Natural killer cell (primary cell): ENCODE data around the gene DBN1. TPM values are rescaled to one million over a fixed set of nuclear protein-coding genes. Genes with fewer than 3 reads are reported as not detected.

Source experiments
- ATAC-seq, 3 donors: fragments of 150-1000 bp in 2 of 3; fragments of 200-7000 bp in 1 of 3; cut with Tn5 transposase; 1 replicate in 1 of 3; 2 replicates in 2 of 3; pipeline ENCODE4 v1.10.0; 2021; ENCODE audit warnings: mild to moderate bottlenecking in 2 of 3, moderate library complexity in 2 of 3
- DNase-seq, 2 donors: peaks; one replicate each; pipeline versions ENCODE4 v3.0.0 to v3.0.0-alpha.2; 2013 to 2021; ENCODE audit warnings: mixed read lengths in 1 of 2
- H3K27ac ChIP-seq: one replicate; pipeline ENCODE4 v1.5.1; 2013; ENCODE audit warnings: mild to moderate bottlenecking, low read length
- H3K27me3 ChIP-seq: one replicate; pipeline ENCODE4 v1.6.1; 2013; ENCODE audit warnings: low read length; ENCODE audit not compliant: control insufficient read depth, insufficient read depth
- H3K36me3 ChIP-seq: one replicate; pipeline ENCODE4 v1.6.1; 2013; ENCODE audit warnings: low read length; ENCODE audit not compliant: control insufficient read depth, insufficient read depth
- H3K4me1 ChIP-seq: one replicate; pipeline ENCODE4 v1.6.1; 2013; ENCODE audit warnings: low read length; ENCODE audit not compliant: control insufficient read depth, insufficient read depth
- H3K4me3 ChIP-seq: one replicate; pipeline ENCODE4 v1.5.1; 2013; ENCODE audit warnings: low read length
- H3K9me3 ChIP-seq: one replicate; pipeline ENCODE4 v1.6.1; 2013; ENCODE audit warnings: low read length; ENCODE audit not compliant: control insufficient read depth, insufficient read depth
- H3K27ac Mint-ChIP-seq, 2 donors: one replicate each; pipeline ENCODE4 v1.8.0; 2022; ENCODE audit warnings: mild to moderate bottlenecking in 2 of 2, mixed read lengths in 2 of 2, moderate library complexity in 1 of 2
- H3K27me3 Mint-ChIP-seq, 2 donors: one replicate each; pipeline ENCODE4 v1.8.0; 2022; ENCODE audit warnings: low read depth in 2 of 2, mixed read lengths in 2 of 2
- H3K36me3 Mint-ChIP-seq: one replicate; pipeline ENCODE4 v1.8.0; 2022; ENCODE audit warnings: mixed read lengths
- H3K4me1 Mint-ChIP-seq, 2 donors: one replicate each; pipeline ENCODE4 v1.8.0; 2022; ENCODE audit warnings: mixed read lengths in 2 of 2
- H3K4me3 Mint-ChIP-seq: one replicate; pipeline ENCODE4 v1.8.0; 2022; ENCODE audit warnings: mild to moderate bottlenecking, moderate library complexity, mixed read lengths
- H3K9me3 Mint-ChIP-seq, 2 donors: one replicate each; pipeline ENCODE4 v1.8.0; 2022; ENCODE audit warnings: mixed read lengths in 2 of 2
- WGBS: methylation state at CpG from one replicate; pipeline ENCODE4 v1.1.7; 2013; ENCODE audit warnings: missing lambda C conversion rate; ENCODE audit not compliant: insufficient coverage; 5-methylcytosine and 5-hydroxymethylcytosine counted together
- intact Hi-C: fragments of 100-400 bp; cut with micrococcal nuclease; formaldehyde crosslinking; loops from one replicate; pipeline ENCODE4 v1.14.2; 2022
- total RNA-seq, 4 donors: library from RNA; stranded (reverse); fragments of 120-200 nt in 1 of 4; gene quantifications; one replicate each; pipeline versions ENCODE4 v1.2.3 to v1.2.4, GENCODE V29; 2013 to 2022
- TF ChIP-seq, protein P1 (sequence below): fragments of 200-600 bp; IDR thresholded peaks from one replicate; pipeline ENCODE4 v1.8.0; 2022; ENCODE audit warnings: antibody characterized with exemption

The DBN1 gene
- total RNA-seq, 3 donors from 2014 or later (not counting 1 experiment from before 2014, with no cell fraction given) = 13.7 to 25.2 (median 15.0) TPM

DNA sequence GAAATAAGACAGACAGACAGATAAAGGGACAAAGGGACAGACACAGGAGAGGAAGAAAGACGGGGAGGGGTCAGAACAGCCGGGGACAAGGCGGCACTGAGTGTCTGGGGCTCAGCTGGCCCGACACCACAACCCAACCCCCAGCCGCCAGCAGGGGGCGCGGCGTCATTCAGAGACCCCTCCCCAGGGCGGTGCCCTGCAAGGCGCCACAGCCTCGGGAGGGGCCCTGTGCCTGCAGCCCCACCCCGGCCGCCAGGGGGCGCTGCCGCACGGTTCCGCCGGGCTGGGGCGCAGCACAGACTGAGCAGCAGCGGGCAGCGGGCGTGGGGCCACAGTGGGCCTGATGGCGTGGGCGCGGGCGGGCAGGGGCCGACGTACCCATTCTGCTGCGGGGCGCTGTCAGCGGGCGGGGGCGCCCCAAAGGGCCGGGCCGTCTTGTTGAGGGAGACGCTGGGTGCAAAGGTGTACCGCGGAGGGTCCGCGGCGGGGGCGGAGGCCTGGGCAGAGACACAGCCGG, 18.1 kb upstream of the DBN1 start:
- H3K4me1 ChIP-seq = peaks cover 37% of the 10 kb centered on the region
- H3K36me3 ChIP-seq = no peaks in the 10 kb centered on the region
- peak in 1 of 3 donors; percentile 17 for ATAC-seq
- Mint-ChIP-seq H3K27ac (peak overlapping the region in 1 of 2 donors; percentile 45), H3K27me3 (no peaks in the 10 kb centered on the region), H3K4me1 (peaks cover 0 to 32% of the 10 kb centered on the region in 2 donors), H3K4me3 (no peak overlapping the region), H3K9me3 (no peaks in the 10 kb centered on the region), H3K36me3 (no peaks in the 10 kb centered on the region)
- TF ChIP-seq, protein P1, sequence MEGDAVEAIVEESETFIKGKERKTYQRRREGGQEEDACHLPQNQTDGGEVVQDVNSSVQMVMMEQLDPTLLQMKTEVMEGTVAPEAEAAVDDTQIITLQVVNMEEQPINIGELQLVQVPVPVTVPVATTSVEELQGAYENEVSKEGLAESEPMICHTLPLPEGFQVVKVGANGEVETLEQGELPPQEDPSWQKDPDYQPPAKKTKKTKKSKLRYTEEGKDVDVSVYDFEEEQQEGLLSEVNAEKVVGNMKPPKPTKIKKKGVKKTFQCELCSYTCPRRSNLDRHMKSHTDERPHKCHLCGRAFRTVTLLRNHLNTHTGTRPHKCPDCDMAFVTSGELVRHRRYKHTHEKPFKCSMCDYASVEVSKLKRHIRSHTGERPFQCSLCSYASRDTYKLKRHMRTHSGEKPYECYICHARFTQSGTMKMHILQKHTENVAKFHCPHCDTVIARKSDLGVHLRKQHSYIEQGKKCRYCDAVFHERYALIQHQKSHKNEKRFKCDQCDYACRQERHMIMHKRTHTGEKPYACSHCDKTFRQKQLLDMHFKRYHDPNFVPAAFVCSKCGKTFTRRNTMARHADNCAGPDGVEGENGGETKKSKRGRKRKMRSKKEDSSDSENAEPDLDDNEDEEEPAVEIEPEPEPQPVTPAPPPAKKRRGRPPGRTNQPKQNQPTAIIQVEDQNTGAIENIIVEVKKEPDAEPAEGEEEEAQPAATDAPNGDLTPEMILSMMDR = no peak
- H3K9me3 ChIP-seq = no peaks in the 10 kb centered on the region
- intact Hi-C loops = loop anchor here (10.0 kb wide), 1 partner anchor 377 kb away; no protein-coding TSS in a partner anchor
- 88% methylated on average over 37 of the region's 43 CpGs for WGBS
- H3K4me3 ChIP-seq = no peak overlapping the region
- no peaks in the 10 kb centered on the region for H3K27me3 ChIP-seq
- no peak overlapping the region for H3K27ac ChIP-seq
- DNase-seq = peak in 1 of 2 donors; percentile 42

DNA sequence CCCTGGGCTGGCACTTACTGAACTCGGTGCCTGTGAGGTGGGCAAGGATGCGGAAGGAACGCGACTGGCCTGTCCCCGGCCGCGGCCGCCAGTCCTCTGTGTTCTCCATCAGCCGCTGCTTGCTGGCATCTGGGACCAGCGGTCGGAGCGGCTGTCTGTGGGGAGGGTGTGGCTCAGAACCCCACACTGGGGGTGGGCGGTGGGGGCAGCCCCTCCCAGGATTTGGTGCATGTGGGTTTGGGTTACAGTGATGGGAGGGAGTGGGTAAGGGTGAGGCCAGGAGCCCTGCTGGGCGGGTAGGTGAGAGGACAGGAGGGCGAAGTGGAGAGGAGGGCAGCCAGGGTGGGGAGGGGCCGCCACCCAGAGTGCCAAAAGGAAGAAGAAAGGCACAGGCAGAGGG, 17.6 kb upstream of the DBN1 start:
- no peaks in the 10 kb centered on the region for H3K27me3 Mint-ChIP-seq
- peak overlapping the region in 1 of 2 donors; percentile 45 for H3K27ac Mint-ChIP-seq
- peaks cover 33% of the 10 kb centered on the region for H3K4me1 ChIP-seq
- WGBS = 97% methylated on average over 16 of the region's 16 CpGs
- intact Hi-C loops = loop anchor here (10.0 kb wide), 1 partner anchor 376 kb away; no protein-coding TSS in a partner anchor
- no peaks in the 10 kb centered on the region for H3K9me3 ChIP-seq
- ATAC-seq (no peak), DNase-seq (no peak)
- TF ChIP-seq, protein P1 = no peak
- H3K4me3 Mint-ChIP-seq = no peak overlapping the region
- H3K27ac ChIP-seq = no peak overlapping the region
- H3K4me3 ChIP-seq = no peak overlapping the region
- H3K36me3 ChIP-seq = no peaks in the 10 kb centered on the region
- no peaks in the 10 kb centered on the region for H3K36me3 Mint-ChIP-seq
- no peaks in the 10 kb centered on the region for H3K9me3 Mint-ChIP-seq
- no peaks in the 10 kb centered on the region for H3K27me3 ChIP-seq
- H3K4me1 Mint-ChIP-seq = peaks cover 0 to 28% of the 10 kb centered on the region in 2 donors

GRCh38 chr5:177490311-177490991, 17.0 kb upstream of the DBN1 start:
- Mint-ChIP-seq H3K4me1 (peaks cover 0 to 28% of the 10 kb centered on the region in 2 donors), H3K36me3 (no peaks in the 10 kb centered on the region), H3K4me3 (no peak overlapping the region), H3K27me3 (no peaks in the 10 kb centered on the region), H3K9me3 (no peaks in the 10 kb centered on the region), H3K27ac (peak overlapping the region in 1 of 2 donors; percentile 45)
- ATAC-seq = no peak
- Histone ChIP-seq H3K4me3 (no peak overlapping the region), H3K27me3 (no peaks in the 10 kb centered on the region), H3K9me3 (no peaks in the 10 kb centered on the region), H3K36me3 (no peaks in the 10 kb centered on the region), H3K27ac (no peak overlapping the region), H3K4me1 (peaks cover 27% of the 10 kb centered on the region)
- no peak for DNase-seq
- WGBS = 93% methylated on average over 15 of the region's 15 CpGs
- TF ChIP-seq, protein P1 = no peak
- intact Hi-C loops = loop anchor here (10.0 kb wide), 1 partner anchor 376 kb away; no protein-coding TSS in a partner anchor
